BLaER1 (cell line): ENCODE data around the gene UCHL5.

Experiments
- H3K27ac ChIP-seq: shearing (Covaris generic); formaldehyde crosslinking; 2 replicates; pipeline ENCODE4 v1.8.1; 2022
- H3K27me3 ChIP-seq: shearing (Covaris generic); formaldehyde crosslinking; 2 replicates; pipeline ENCODE4 v1.8.1; 2022
- H3K36me3 ChIP-seq: shearing (Covaris generic); formaldehyde crosslinking; 2 replicates; pipeline ENCODE4 v1.8.1; 2022
- H3K4me1 ChIP-seq: shearing (Covaris generic); formaldehyde crosslinking; 2 replicates; pipeline ENCODE4 v1.8.1; 2022
- H3K4me2 ChIP-seq: shearing (Covaris generic); formaldehyde crosslinking; 2 replicates; pipeline ENCODE4 v1.8.1; 2022
- H3K4me3 ChIP-seq: shearing (Covaris generic); formaldehyde crosslinking; 2 replicates; pipeline ENCODE4 v1.8.1; 2022
- H3K9ac ChIP-seq: shearing (Covaris generic); formaldehyde crosslinking; 2 replicates; pipeline ENCODE4 v1.8.1; 2022
- H3K9me3 ChIP-seq: shearing (Covaris generic); formaldehyde crosslinking; 2 replicates; pipeline ENCODE4 v1.8.1; 2022
- H4K20me1 ChIP-seq: shearing (Covaris generic); formaldehyde crosslinking; 2 replicates; pipeline ENCODE4 v1.8.1; 2022
- Cebpa-rat ChIP-seq: shearing (Covaris generic); IDR thresholded peaks from 2 replicates; pipeline ENCODE4 v1.8.1; 2022

Gene UCHL5

DNA sequence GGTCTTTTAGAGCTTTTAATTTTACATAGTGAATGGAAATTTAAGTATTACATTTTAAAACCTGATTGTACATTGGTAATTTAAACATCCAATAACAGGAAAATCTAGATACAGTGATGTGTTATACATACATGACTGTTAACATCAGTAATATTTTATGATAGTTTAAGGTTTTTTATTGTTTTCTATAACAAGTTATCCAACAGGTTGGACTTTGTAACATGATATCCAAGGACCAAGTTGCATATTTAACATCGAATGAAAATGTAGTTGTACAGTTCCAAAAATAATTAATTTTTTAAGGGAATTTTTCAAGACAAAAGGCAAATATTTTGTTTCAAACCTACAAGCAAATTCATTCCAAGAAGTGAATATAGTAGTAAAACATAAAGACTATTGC, 31.7 kb upstream of the UCHL5 start:
- H3K36me3 ChIP-seq, result peaks cover 41% of the 10 kb centered on the region
- H3K4me3 ChIP-seq, result no peak overlapping the region
- H3K9ac ChIP-seq, result no peak overlapping the region
- no peak overlapping the region for H3K27ac ChIP-seq
- no peaks in the 10 kb centered on the region for H4K20me1 ChIP-seq
- no peaks in the 10 kb centered on the region for H3K4me1 ChIP-seq
- H3K27me3 ChIP-seq, result no peaks in the 10 kb centered on the region
- TF ChIP-seq Cebpa-rat, result no peak
- H3K4me2 ChIP-seq, result no peak overlapping the region
- H3K9me3 ChIP-seq, result no peaks in the 10 kb centered on the region

GRCh38 chr1:193087893-193088292, 28.7 kb upstream of the UCHL5 start:
- Histone ChIP-seq H3K9ac (no peak overlapping the region), H3K4me1 (no peaks in the 10 kb centered on the region), H3K4me3 (no peak overlapping the region), H3K27ac (no peak overlapping the region), H3K4me2 (no peak overlapping the region), H3K9me3 (no peaks in the 10 kb centered on the region), H3K36me3 (peaks cover 40% of the 10 kb centered on the region), H3K27me3 (no peaks in the 10 kb centered on the region), H4K20me1 (no peaks in the 10 kb centered on the region)
- no peak for TF ChIP-seq Cebpa-rat

GRCh38 chr1:193086342-193086741, 27.2 kb upstream of the UCHL5 start:
- no peak; the same call in 1 of the 2 replicates for TF ChIP-seq Cebpa-rat
- H3K4me2 ChIP-seq, result no peak overlapping the region
- no peaks in the 10 kb centered on the region for H3K4me1 ChIP-seq
- H3K9ac ChIP-seq, result no peak overlapping the region
- H3K27me3 ChIP-seq, result no peaks in the 10 kb centered on the region
- H3K4me3 ChIP-seq, result no peak overlapping the region
- no peak overlapping the region for H3K27ac ChIP-seq
- no peaks in the 10 kb centered on the region for H4K20me1 ChIP-seq
- H3K36me3 ChIP-seq, result peaks cover 47% of the 10 kb centered on the region
- no peaks in the 10 kb centered on the region for H3K9me3 ChIP-seq

- H3K9me3 ChIP-seq, result no peaks in the 10 kb centered on the region
- H3K9ac ChIP-seq, result no peak overlapping the region
- no peaks in the 10 kb centered on the region for H3K4me1 ChIP-seq
- no peak overlapping the region for H3K4me2 ChIP-seq
- no peak overlapping the region for H3K4me3 ChIP-seq
- no peak for TF ChIP-seq Cebpa-rat
- no peaks in the 10 kb centered on the region for H3K27me3 ChIP-seq
- peaks cover 53% of the 10 kb centered on the region for H3K36me3 ChIP-seq
- no peak overlapping the region for H3K27ac ChIP-seq
- no peaks in the 10 kb centered on the region for H4K20me1 ChIP-seq
Measured at GRCh38 chr1:193085263-193085662, 26.1 kb upstream of the UCHL5 start.

- Histone ChIP-seq H3K9me3 (peaks cover 7% of the 10 kb centered on the region; the same call in 1 of the 2 replicates), H3K9ac (no peak overlapping the region), H4K20me1 (no peaks in the 10 kb centered on the region), H3K4me3 (no peak overlapping the region), H3K27me3 (no peaks in the 10 kb centered on the region), H3K36me3 (peaks cover 65% of the 10 kb centered on the region), H3K4me1 (no peaks in the 10 kb centered on the region), H3K4me2 (no peak overlapping the region), H3K27ac (no peak overlapping the region)
- no peak for TF ChIP-seq Cebpa-rat
Measured at GRCh38 chr1:193083365-193084088, 24.4 kb upstream of the UCHL5 start.

DNA sequence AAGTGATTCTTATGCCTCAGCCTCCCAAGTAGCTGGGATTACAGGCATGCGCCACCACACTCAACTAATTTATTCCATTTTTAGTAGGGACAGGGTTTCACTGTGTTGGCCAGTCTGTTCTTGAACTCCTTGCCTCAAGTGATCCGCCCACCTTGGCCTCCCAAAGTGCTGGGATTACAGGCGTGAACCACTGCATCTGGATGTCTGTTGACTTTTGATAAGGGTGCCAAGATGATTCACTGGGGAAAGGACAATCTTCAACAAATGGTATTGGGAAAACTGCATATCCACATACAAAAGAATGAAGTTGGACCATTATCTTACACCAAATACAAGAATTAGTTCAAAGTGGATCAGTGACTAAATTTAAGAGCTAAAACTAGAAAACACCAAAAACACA, 20.0 kb upstream of the UCHL5 start:
- Histone ChIP-seq H3K36me3 (peaks cover 82% of the 10 kb centered on the region), H3K27ac (no peak overlapping the region), H3K9ac (no peak overlapping the region), H3K4me3 (no peak overlapping the region), H4K20me1 (peaks cover 5% of the 10 kb centered on the region; the same call in 1 of the 2 replicates), H3K4me2 (no peak overlapping the region), H3K4me1 (no peaks in the 10 kb centered on the region), H3K9me3 (peaks cover 19% of the 10 kb centered on the region), H3K27me3 (no peaks in the 10 kb centered on the region)
- TF ChIP-seq Cebpa-rat, result no peak

- Histone ChIP-seq H3K27ac (no peak overlapping the region), H3K9ac (no peak overlapping the region), H4K20me1 (peaks cover 5% of the 10 kb centered on the region; the same call in 1 of the 2 replicates), H3K4me1 (no peaks in the 10 kb centered on the region), H3K27me3 (no peaks in the 10 kb centered on the region), H3K4me2 (no peak overlapping the region), H3K9me3 (peaks cover 19% of the 10 kb centered on the region), H3K4me3 (no peak overlapping the region), H3K36me3 (peaks cover 76% of the 10 kb centered on the region)
- TF ChIP-seq Cebpa-rat, result no peak
Measured at GRCh38 chr1:193077991-193078390, 18.8 kb upstream of the UCHL5 start.

GRCh38 chr1:193070942-193071341, 11.8 kb upstream of the UCHL5 start:
- TF ChIP-seq Cebpa-rat, result no peak
- H3K27ac ChIP-seq, result no peak overlapping the region

DNA sequence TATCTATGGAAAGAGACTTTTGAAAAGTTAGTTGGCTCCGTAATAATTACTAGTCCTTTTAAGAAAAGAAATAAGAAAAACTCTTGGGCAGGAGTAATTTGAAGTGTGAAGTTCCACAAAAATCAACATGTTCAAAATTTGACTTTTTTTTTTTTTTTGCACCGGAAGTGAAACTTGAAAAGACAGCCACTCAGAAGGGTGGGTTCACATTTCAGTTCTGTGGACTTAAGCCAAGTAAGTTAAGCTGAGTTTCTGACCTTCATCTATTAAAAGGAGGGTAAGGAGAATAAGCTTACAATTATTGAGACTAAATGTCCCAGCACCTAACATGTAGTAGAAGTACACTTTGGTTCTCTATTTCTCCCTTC, 11.2 kb upstream of the UCHL5 start:
- no peak for TF ChIP-seq Cebpa-rat
- H4K20me1 ChIP-seq, result peaks cover 52% of the 10 kb centered on the region
- peaks cover 7% of the 10 kb centered on the region; the same call in 1 of the 2 replicates for H3K4me1 ChIP-seq
- no peaks in the 10 kb centered on the region for H3K9me3 ChIP-seq
- H3K27me3 ChIP-seq, result no peaks in the 10 kb centered on the region
- H3K4me2 ChIP-seq, result no peak overlapping the region
- H3K9ac ChIP-seq, result no peak overlapping the region
- no peak overlapping the region for H3K27ac ChIP-seq
- peaks cover 45% of the 10 kb centered on the region for H3K36me3 ChIP-seq
- no peak overlapping the region for H3K4me3 ChIP-seq

More at GRCh38 chr1:193070942-193071341, 11.8 kb upstream of the UCHL5 start:
- Histone ChIP-seq H3K27me3 (no peaks in the 10 kb centered on the region), H3K4me2 (no peak overlapping the region), H4K20me1 (peaks cover 46% of the 10 kb centered on the region), H3K9me3 (no peaks in the 10 kb centered on the region), H3K4me1 (peaks cover 7% of the 10 kb centered on the region; the same call in 1 of the 2 replicates), H3K36me3 (peaks cover 49% of the 10 kb centered on the region), H3K4me3 (no peak overlapping the region), H3K9ac (no peak overlapping the region)

DNA sequence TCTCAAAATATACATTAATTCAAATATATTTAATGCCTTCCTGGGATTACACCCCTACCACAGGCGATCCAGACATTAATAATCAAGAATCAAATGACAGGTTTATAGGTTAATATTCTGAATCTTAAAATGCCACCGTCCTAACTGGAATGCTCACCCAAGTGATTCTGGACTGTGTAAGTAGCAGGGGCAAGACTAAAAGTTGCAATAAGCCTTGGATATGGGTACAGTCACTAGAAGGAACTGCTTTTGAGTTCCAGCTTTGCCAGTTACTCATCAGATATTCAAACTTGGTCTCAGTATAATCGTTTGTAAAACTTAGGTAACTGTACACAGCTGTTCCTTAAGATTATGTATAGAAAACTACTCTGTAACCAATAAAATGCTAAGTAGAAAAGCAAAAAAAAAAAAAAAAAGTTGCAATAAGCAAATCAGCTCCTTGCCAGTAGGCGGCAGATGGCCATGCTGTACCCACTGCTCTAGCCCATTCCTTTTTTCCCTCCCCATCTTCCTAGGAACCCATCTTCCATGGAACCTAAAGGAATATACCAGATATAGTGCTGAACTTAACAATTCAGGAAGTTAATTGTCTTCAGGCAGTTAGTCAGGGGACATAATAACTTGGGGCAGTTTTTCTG, 10.7 kb upstream of the UCHL5 start:
- Histone ChIP-seq H3K27ac (no peak overlapping the region), H4K20me1 (peaks cover 54% of the 10 kb centered on the region), H3K36me3 (peaks cover 42% of the 10 kb centered on the region), H3K4me1 (peaks cover 7% of the 10 kb centered on the region; the same call in 1 of the 2 replicates), H3K4me3 (no peak overlapping the region), H3K27me3 (no peaks in the 10 kb centered on the region), H3K4me2 (no peak overlapping the region), H3K9me3 (no peaks in the 10 kb centered on the region), H3K9ac (no peak overlapping the region)
- TF ChIP-seq Cebpa-rat, result no peak
